HL-60 (cell line): ENCODE data around the gene WBP1.

Source experiments
- SPI1 ChIP-seq: IDR thresholded peaks from 2 replicates; pipeline ENCODE4 v1.6.1; 2012; ENCODE audit warnings: low read depth, mild to moderate bottlenecking, borderline replicate concordance
- TF ChIP-seq, protein P1 (sequence below): IDR thresholded peaks from one replicate; pipeline ENCODE4 v1.5.1; 2011; ENCODE audit warnings: low read length, control low read depth, inconsistent platforms; ENCODE audit not compliant: insufficient read depth

DNA sequence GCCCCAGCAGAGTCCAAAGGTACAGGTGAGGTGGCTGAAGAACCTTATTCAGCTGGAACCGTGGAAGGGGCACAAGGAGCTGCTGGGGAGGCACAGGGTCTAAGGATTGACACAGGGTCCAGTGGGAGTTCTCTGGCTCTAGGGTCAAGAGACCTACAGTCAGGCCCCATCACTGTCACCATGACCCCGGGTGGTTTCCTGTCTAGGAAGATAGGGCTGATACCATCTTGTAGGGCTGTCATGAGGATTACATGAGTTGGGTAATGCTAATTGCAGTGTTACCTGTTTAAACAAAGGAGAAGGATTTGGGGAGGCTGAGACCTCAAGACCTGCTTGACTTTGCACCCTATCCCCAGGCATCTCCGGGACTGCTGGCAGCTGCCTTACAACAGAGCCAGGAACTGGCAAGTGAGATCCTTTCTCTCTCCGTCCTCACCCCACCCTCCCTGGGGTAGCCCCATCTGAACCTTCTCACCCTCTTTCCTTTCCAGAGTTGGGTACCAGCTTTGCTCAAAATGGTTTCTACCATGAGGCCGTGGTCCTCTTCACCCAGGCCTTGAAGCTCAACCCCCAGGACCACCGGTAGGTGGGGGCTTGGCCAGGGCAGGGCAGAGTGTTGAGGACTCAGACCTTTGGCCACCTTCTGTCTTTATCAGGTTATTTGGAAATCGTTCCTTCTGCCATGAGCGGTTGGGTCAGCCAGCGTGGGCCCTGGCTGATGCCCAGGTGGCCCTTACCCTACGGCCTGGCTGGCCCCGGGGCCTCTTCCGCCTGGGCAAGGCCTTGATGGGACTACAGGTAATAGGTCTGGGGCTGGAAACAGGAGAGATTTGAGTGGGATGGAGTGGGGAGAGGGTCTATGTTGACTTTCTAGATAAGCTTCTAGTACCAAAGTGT, 33.7 kb downstream of the WBP1 start:
- TF ChIP-seq, protein P1, sequence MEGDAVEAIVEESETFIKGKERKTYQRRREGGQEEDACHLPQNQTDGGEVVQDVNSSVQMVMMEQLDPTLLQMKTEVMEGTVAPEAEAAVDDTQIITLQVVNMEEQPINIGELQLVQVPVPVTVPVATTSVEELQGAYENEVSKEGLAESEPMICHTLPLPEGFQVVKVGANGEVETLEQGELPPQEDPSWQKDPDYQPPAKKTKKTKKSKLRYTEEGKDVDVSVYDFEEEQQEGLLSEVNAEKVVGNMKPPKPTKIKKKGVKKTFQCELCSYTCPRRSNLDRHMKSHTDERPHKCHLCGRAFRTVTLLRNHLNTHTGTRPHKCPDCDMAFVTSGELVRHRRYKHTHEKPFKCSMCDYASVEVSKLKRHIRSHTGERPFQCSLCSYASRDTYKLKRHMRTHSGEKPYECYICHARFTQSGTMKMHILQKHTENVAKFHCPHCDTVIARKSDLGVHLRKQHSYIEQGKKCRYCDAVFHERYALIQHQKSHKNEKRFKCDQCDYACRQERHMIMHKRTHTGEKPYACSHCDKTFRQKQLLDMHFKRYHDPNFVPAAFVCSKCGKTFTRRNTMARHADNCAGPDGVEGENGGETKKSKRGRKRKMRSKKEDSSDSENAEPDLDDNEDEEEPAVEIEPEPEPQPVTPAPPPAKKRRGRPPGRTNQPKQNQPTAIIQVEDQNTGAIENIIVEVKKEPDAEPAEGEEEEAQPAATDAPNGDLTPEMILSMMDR = no peak
- TF ChIP-seq SPI1 = no peak
